C4-2B (cell line): ENCODE data around the gene PISD.

Experiments used
- CTCF ChIP-seq: fragments of 450-650 bp; conservative IDR thresholded peaks from 2 replicates; pipeline ENCODE4 v1.5.1; 2017; ENCODE audit warnings: mild to moderate bottlenecking
- ZFX ChIP-seq: fragments of 450-650 bp; IDR thresholded peaks from 2 replicates; pipeline ENCODE4 v1.6.1; 2017

- TF ChIP-seq CTCF (no peak), ZFX (no peak)
Measured at GRCh38 chr22:31678748-31679147, 16.7 kb upstream of the PISD start.
